ENCODE data around the gene PLCG2.
"Not testable (repeated sequence)": the region's sequence is repeated elsewhere in the genome, so short reads cannot be mapped to it uniquely, and the experiment has no call there.

PLCG2 gene

DNA sequence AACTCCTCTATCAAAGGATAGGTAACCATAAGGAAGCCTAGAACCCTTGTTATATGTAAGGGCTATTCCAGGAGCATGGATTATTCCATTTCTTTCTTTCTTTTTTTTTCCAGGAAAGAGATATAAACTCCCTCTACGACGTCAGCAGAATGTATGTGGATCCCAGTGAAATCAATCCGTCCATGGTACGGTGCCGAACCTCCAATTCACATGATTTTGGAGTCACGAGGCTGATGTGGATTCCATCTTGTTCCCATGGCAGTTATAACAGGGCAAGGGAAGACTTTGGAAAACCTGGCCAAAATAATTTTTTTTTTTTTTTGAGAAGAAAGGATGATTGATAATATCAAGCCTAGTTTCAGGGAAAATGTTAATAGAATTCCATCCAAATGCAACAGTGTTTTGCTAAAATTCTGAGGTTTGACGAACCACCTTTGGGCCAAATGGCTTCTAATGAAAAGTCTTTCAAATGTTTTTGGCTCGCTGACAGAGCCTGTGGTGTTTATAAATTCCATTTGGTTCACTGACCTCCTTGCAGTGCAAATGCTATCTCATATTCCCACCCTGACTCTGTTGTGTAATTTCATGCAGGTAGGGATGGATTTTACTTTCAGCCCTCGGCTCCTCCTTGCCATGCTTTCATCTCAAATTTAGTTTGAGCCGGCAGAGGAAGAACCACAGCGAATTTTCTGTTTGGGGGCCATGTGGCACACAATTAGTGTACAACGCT lies 142.2 kb downstream of the PLCG2 start:
- no peak for DNase-seq

GRCh38 chr16:81921843-81922584 lies 142.9 kb downstream of the PLCG2 start:
- DNase-seq, result no peak

- DNase-seq, result no peak
Observed at GRCh38 chr16:81923296-81923695, 144.2 kb downstream of the PLCG2 start.

GRCh38 chr16:81925016-81925415 lies 145.9 kb downstream of the PLCG2 start:
- DNase-seq, result no peak

- no peak for DNase-seq
Observed at GRCh38 chr16:81926036-81926435, 146.9 kb downstream of the PLCG2 start.

- DNase-seq, result no peak
Observed at GRCh38 chr16:81927561-81928185, 148.6 kb downstream of the PLCG2 start.

DNA sequence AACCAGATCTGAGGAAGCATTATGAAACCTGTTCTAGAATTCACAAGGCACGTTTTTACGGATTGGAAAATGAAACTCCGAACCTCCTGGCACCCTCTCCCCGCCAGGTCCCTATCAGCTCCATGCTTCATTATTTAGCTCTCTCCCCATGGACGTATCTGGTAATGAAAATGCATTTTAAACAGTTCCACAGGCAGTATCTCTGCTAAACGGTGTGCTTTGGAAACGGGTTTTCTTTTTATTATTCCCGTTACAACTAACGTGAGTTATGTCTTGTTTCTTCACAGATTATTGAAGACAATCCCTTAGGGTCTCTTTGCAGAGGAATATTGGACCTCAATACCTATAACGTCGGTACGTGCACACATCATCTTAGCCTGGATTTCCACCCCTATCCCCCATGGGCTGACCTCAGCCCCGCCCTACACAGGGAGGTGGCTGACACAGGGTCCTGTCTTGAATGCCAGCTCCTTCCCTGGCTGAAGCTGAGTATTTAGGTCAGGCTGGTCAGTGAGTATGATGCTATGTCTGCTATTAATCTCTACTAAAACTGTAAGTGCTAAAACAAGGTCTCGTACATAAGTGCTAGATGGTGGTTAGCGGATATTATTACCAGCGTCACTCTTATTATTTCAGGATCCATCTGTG lies 149.3 kb downstream of the PLCG2 start:
- DNase-seq, result no peak

- no peak for DNase-seq
Observed at GRCh38 chr16:81928975-81929374, 149.9 kb downstream of the PLCG2 start.

DNA sequence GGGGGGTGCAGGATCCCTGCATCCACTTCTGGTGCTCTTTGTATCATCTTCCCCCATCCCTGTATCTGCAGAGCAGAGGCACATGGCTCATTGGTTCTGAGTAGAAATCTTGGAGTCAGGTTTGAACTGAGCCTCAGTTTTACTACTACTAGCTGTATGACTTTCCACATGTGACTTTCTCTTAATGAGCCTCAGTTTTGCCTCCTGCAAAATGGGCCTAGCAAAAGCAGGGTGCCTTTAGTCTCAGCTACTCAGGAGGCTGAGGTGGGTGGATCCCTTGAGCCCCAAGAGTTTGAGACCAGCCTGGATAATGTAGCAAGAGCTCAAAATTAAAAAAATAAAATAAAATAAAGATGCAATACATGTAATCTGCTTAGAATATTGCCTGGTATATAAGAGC lies 150.8 kb downstream of the PLCG2 start:
- DNase-seq, result no peak

- DNase-seq, result no peak
Observed at GRCh38 chr16:81931927-81932326, 152.8 kb downstream of the PLCG2 start.

- DNase-seq, result no peak
Observed at GRCh38 chr16:81932668-81933067, 153.6 kb downstream of the PLCG2 start.

DNA sequence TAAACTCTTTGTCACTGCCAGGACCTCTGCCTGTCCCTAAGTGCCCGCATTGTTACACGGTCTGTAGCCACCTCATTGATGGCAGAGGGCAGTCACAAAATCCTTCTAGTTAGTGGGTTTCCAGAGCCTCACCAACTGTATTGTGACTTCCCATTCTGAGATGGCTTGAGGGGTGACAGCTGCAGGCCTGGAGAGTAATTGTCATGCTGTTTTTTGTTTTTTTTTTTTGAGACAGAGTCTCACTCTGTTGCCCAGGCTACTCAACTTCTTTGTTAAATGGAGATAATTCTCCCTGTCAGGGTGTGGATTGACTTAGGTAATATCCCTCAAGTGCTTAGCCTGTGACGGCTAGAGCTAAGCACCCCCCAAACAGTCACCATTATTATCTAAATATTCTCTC lies 154.3 kb downstream of the PLCG2 start:
- DNase-seq, result no peak

GRCh38 chr16:81934711-81935110 lies 155.6 kb downstream of the PLCG2 start:
- not testable (repeated sequence) for DNase-seq

- no peak for DNase-seq
Observed at GRCh38 chr16:81936209-81937000, 157.3 kb downstream of the PLCG2 start.

DNA sequence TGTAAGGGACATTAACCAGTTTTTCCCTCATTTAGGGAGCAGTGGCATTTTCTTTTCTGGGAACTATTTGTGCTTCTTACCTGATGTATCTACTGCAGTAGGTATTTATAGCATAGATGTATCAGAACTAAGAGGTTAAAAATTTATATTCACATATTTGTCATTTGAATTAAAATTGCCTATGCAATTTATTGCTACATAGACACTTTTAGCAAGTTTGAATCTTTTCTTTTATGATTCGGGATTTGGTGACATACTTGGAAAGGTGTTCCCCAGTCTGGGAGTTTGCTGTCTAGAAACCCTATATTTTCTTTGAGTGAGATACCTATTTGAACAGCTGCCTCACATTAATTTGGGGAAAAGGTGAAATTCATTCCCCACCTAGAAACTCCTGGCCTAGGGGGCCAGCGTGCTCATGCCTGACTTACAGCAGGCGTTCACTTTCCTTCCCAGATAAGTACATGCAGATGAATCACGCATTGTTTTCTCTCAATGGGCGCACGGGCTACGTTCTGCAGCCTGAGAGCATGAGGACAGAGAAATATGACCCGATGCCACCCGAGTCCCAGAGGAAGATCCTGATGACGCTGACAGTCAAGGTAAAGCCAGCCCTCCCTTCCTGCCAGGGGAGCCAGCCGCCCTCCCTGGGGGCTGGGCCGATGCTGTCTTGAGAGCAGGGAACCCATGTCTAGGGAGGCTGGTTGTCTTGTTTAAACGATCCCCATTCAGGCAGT lies 158.4 kb downstream of the PLCG2 start:
- no peak for DNase-seq

GRCh38 chr16:81938326-81939163 lies 159.5 kb downstream of the PLCG2 start:
- DNase-seq, result no peak

GRCh38 chr16:81939164-81940056 lies 160.3 kb downstream of the PLCG2 start:
- DNase-seq, result no peak

- no peak for DNase-seq
Observed at GRCh38 chr16:81940781-81941560, 161.9 kb downstream of the PLCG2 start.

DNA sequence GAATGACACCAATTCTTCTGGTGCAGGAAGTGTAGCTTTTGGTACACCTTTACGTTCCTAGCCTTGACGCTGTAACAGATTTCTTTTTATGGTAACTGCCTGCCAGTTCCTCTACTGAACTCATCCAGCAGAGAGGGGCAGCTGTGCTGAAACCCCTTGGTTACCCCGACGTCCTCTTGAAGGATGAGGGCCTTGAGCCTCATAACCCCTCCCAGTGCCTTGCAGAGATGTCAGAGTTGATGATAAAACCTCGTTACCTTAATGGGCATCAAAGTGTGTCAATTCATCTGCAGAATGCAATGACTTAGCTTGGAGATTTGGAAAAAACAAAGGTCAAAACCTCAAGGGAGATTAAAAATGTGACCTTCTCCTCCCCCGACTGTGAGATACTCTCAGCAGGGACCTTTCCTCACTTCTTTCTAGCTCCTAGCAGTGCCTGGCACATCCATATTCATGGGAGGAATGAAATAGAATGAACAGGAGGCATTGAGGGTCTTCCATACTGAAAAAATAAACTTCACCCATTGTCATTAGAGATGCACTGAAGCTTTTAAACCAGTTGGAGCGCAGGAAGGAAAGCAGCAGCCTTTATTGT lies 163.0 kb downstream of the PLCG2 start:
- DNase-seq, result no peak

All from 8988T (cell line).